ENCODE data around the gene SNCB. TPM values are rescaled to one million over a fixed set of nuclear protein-coding genes. Genes with fewer than 3 reads are reported as not detected.

SNCB gene
- total and polyA plus RNA-seq, 2 of the 13 experiments (the other 11 are each of a cell fraction or from before 2014, with no cell fraction given): not detected

GRCh38 chr5:176611435-176611834, 18.9 kb downstream of the SNCB start (continued):
- TF ChIP-seq THRA (CRISPR knock-in tag; IDR thresholded peaks at IDR 0.05; ENCODE audit: borderline replicate concordance) (peak; percentile 77; the same call in 1 of the 2 replicates), ZNF414 (CRISPR knock-in tag; IDR thresholded peaks at IDR 0.05) (no peak), MLLT10 (CRISPR knock-in tag; IDR thresholded peaks at IDR 0.05) (no peak), CEBPG (CRISPR knock-in tag; IDR thresholded peaks at IDR 0.05) (0 out of 2 replicates have a peak, but pooled peaks have one; percentile 14), BRCA1 (CRISPR knock-in tag; IDR thresholded peaks at IDR 0.05) (peak; percentile 66; the same call in 1 of the 2 replicates), ZKSCAN8 (CRISPR knock-in tag; IDR thresholded peaks at IDR 0.05; ENCODE audit: borderline replicate concordance) (0 out of 2 replicates have a peak, but pooled peaks have one; percentile 23), ZBTB26 (CRISPR knock-in tag; IDR thresholded peaks at IDR 0.05; ENCODE audit: borderline replicate concordance) (peak; percentile 77; the same call in 1 of the 2 replicates), ZNF430 (CRISPR knock-in tag; IDR thresholded peaks at IDR 0.05) (peak; percentile 89; the same call in 1 of the 2 replicates), HES4 (CRISPR knock-in tag; IDR thresholded peaks at IDR 0.05; ENCODE audit: borderline replicate concordance) (0 out of 2 replicates have a peak, but pooled peaks have one; percentile 38), ZNF720 (CRISPR knock-in tag; IDR thresholded peaks at IDR 0.05) (no peak), DRAP1 (CRISPR knock-in tag; IDR thresholded peaks at IDR 0.05) (peak; percentile 42; the same call in 1 of the 2 replicates), SAP130 (CRISPR knock-in tag; IDR thresholded peaks at IDR 0.05; ENCODE audit: low read depth) (peak; percentile 94), ZBTB44 (CRISPR knock-in tag; IDR thresholded peaks at IDR 0.05) (peak; percentile 93; the same call in 1 of the 2 replicates), ATF2 (CRISPR knock-in tag; IDR thresholded peaks at IDR 0.05) (peak; percentile 30; the same call in 1 of the 2 replicates), ARNT2 (CRISPR knock-in tag; IDR thresholded peaks at IDR 0.05; ENCODE audit: low read depth) (0 out of 2 replicates have a peak, but pooled peaks have one; percentile 50), MXI1 (IDR thresholded peaks at IDR 0.05; ENCODE audit: borderline replicate concordance, low read depth, low read length) (peak; percentile 65; the same call in 1 of the 3 replicates), BCL6 (CRISPR knock-in tag; IDR thresholded peaks at IDR 0.05) (peak; percentile 46; the same call in 1 of the 2 replicates), ZNF367 (CRISPR knock-in tag; IDR thresholded peaks at IDR 0.05; ENCODE audit: borderline replicate concordance) (0 out of 2 replicates have a peak, but pooled peaks have one; percentile 40), ZNF446 (CRISPR knock-in tag; IDR thresholded peaks at IDR 0.05) (no peak), ZBTB20 (CRISPR knock-in tag; IDR thresholded peaks at IDR 0.05; ENCODE audit: borderline replicate concordance, low read depth) (peak; percentile 64; the same call in 1 of the 2 replicates), IKZF5 (CRISPR knock-in tag; IDR thresholded peaks at IDR 0.05) (peak; percentile 64; the same call in 1 of the 2 replicates), ZSCAN9 (CRISPR knock-in tag; IDR thresholded peaks at IDR 0.05; ENCODE audit: borderline replicate concordance) (peak; percentile 95), ZNF614 (CRISPR knock-in tag; IDR thresholded peaks at IDR 0.05; ENCODE audit: borderline replicate concordance) (peak; percentile 40; the same call in 1 of the 2 replicates)
